Adrenal gland (tissue), 5 donors: ENCODE measurements around the gene C5orf15.

Source experiments
- POLR2A ChIP-seq, 2 donors: fragments of 450-650 bp; IDR thresholded peaks; one replicate each; pipeline ENCODE4 v1.6.1; 2017; ENCODE audit warnings: antibody characterized with exemption in 2 of 2, mild to moderate bottlenecking in 2 of 2, moderate library complexity in 1 of 2
- TF ChIP-seq, protein P1 (sequence below), 6 experiments: fragments of 450-650 bp in 4 of 6; fragments of 200-600 bp in 2 of 6; sonication (generic) in 1 of 6; IDR thresholded peaks; 1 replicate in 5 of 6; 2 replicates in 1 of 6; pipeline versions ENCODE4 v1.5.1 to v1.8.0; 2016 to 2021; ENCODE audit warnings: antibody characterized with exemption in 6 of 6, mild to moderate bottlenecking in 2 of 6, moderate library complexity in 1 of 6
- donor health status: DM: no; HTN: no; CAD: no.

GRCh38 chr5:133993185-133993936, 24.9 kb upstream of the C5orf15 start:
- TF ChIP-seq, protein P1, sequence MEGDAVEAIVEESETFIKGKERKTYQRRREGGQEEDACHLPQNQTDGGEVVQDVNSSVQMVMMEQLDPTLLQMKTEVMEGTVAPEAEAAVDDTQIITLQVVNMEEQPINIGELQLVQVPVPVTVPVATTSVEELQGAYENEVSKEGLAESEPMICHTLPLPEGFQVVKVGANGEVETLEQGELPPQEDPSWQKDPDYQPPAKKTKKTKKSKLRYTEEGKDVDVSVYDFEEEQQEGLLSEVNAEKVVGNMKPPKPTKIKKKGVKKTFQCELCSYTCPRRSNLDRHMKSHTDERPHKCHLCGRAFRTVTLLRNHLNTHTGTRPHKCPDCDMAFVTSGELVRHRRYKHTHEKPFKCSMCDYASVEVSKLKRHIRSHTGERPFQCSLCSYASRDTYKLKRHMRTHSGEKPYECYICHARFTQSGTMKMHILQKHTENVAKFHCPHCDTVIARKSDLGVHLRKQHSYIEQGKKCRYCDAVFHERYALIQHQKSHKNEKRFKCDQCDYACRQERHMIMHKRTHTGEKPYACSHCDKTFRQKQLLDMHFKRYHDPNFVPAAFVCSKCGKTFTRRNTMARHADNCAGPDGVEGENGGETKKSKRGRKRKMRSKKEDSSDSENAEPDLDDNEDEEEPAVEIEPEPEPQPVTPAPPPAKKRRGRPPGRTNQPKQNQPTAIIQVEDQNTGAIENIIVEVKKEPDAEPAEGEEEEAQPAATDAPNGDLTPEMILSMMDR (IDR thresholded peaks at IDR 0.05): no peak
- no peak for TF ChIP-seq POLR2A (IDR thresholded peaks at IDR 0.05)
